HepG2 (cell line): Measurements from ENCODE around the gene ABHD1. TPM values are rescaled to one million over a fixed set of nuclear protein-coding genes. Genes with fewer than 3 reads are reported as not detected.

Source experiments
- DNMT3B ChIP-seq: conservative IDR thresholded peaks from 2 replicates; pipeline ENCODE4 v1.6.1; 2016; ENCODE audit warnings: missing biosample characterization, control low read depth
- FOXK1 ChIP-seq: sonication (generic); formaldehyde crosslinking; IDR thresholded peaks from 2 replicates; pipeline ENCODE4 v1.4.0; 2020; ENCODE audit warnings: low read depth, missing genetic modification reagents, borderline replicate concordance
- FOXM1 ChIP-seq: sonication (generic); formaldehyde crosslinking; IDR thresholded peaks from 2 replicates; pipeline ENCODE4 v1.5.0; 2020; ENCODE audit warnings: missing genetic modification reagents
- PHF21A ChIP-seq: sonication (generic); formaldehyde crosslinking; IDR thresholded peaks from 2 replicates; pipeline ENCODE4 v1.5.0; 2020; ENCODE audit warnings: mild to moderate bottlenecking, missing genetic modification reagents
- REL ChIP-seq: sonication (generic); formaldehyde crosslinking; conservative IDR thresholded peaks from 2 replicates; pipeline ENCODE4 v1.8.0; 2022; ENCODE audit warnings: mild to moderate bottlenecking, missing genetic modification reagents, moderate library complexity
- SOX13 ChIP-seq, 3 experiments: fragments of 450-650 bp in 1 of 3; sonication (generic) in 1 of 3; formaldehyde crosslinking in 1 of 3; IDR thresholded peaks in 2 of 3; conservative IDR thresholded peaks in 1 of 3; 2 replicates each; pipeline versions ENCODE4 v1.5.0 to v1.6.1; 2016 to 2020; ENCODE audit warnings: antibody characterized with exemption in 1 of 3, mild to moderate bottlenecking in 1 of 3, missing compliant biosample characterization in 1 of 3, missing genetic modification reagents in 1 of 3, moderate library complexity in 1 of 3
- YEATS4 ChIP-seq: sonication (generic); formaldehyde crosslinking; IDR thresholded peaks from 2 replicates; pipeline ENCODE4 v1.4.0; 2020; ENCODE audit warnings: missing genetic modification reagents, borderline replicate concordance
- ZNF101 ChIP-seq: sonication (generic); formaldehyde crosslinking; IDR thresholded peaks from 2 replicates; pipeline ENCODE4 v1.4.0; 2020; ENCODE audit warnings: mild to moderate bottlenecking, low read depth, missing genetic modification reagents, borderline replicate concordance
- ZNF572 ChIP-seq: sonication (generic); formaldehyde crosslinking; IDR thresholded peaks from 2 replicates; pipeline ENCODE4 v1.5.1; 2020; ENCODE audit warnings: mild to moderate bottlenecking, missing genetic modification reagents
- ZNF614 ChIP-seq: IDR thresholded peaks from 2 replicates; pipeline ENCODE4 v1.6.1; 2018; ENCODE audit warnings: missing biosample characterization, missing genetic modification reagents, inconsistent platforms, borderline replicate concordance
- ZNF674 ChIP-seq: sonication (generic); formaldehyde crosslinking; IDR thresholded peaks from 2 replicates; pipeline ENCODE4 v1.5.0; 2020; ENCODE audit warnings: low read depth, mild to moderate bottlenecking, missing genetic modification reagents
- ZNF678 ChIP-seq: sonication (generic); formaldehyde crosslinking; IDR thresholded peaks from 2 replicates; pipeline ENCODE4 v1.4.0; 2020; ENCODE audit warnings: mild to moderate bottlenecking, missing genetic modification reagents
- ZNF83 ChIP-seq: sonication (generic); formaldehyde crosslinking; IDR thresholded peaks from 2 replicates; pipeline ENCODE4 v1.4.0; 2020; ENCODE audit warnings: missing genetic modification reagents, mild to moderate bottlenecking, borderline replicate concordance
- polyA plus RNA-seq, 8 experiments: library from polyadenylated mRNA; depleted of rRNA in 3 of 8; stranded (reverse) in 7 of 8; unstranded in 1 of 8; fragments of >200 nt; fragmentation: Illumina TruSeq in 4 of 8; extraction: Trizol in 4 of 8; gene quantifications; 2 replicates each; pipeline versions ENCODE4 v1.2.1 to v1.2.3, GENCODE V29; 2011 to 2016; ENCODE audit warnings: low read depth in 4 of 8, missing spikeins in 1 of 8, mixed read lengths in 1 of 8; ENCODE audit not compliant: insufficient read depth in 1 of 8
- total RNA-seq, 5 experiments: library from RNA; depleted of rRNA; stranded (reverse); fragments of >200 nt; fragmentation: Illumina TruSeq; extraction: Trizol; gene quantifications; 2 replicates each; pipeline ENCODE4 v1.2.3, GENCODE V29; 2016; ENCODE audit warnings: low read depth in 1 of 5
- TF ChIP-seq, protein P1 (sequence below): conservative IDR thresholded peaks from 2 replicates; pipeline ENCODE4 v1.6.1; 2018; ENCODE audit warnings: missing genetic modification reagents
- TF ChIP-seq, protein P2 (sequence below): sonication (generic); formaldehyde crosslinking; conservative IDR thresholded peaks from 2 replicates; pipeline ENCODE4 v1.4.0; 2020; ENCODE audit warnings: missing genetic modification reagents
- TF ChIP-seq, protein P3 (sequence below): sonication (generic); formaldehyde crosslinking; IDR thresholded peaks from 2 replicates; pipeline ENCODE4 v1.4.0; 2020; ENCODE audit warnings: missing genetic modification reagents, mild to moderate bottlenecking, borderline replicate concordance
- TF ChIP-seq, protein P4 (sequence below): IDR thresholded peaks from 2 replicates; pipeline ENCODE4 v1.4.0; 2020; ENCODE audit warnings: mild to moderate bottlenecking, missing genetic modification reagents
- TF ChIP-seq, protein P5 (sequence below): sonication (generic); formaldehyde crosslinking; IDR thresholded peaks from 2 replicates; pipeline ENCODE4 v1.5.0; 2020; ENCODE audit warnings: mild to moderate bottlenecking, low read depth, missing genetic modification reagents, borderline replicate concordance

The ABHD1 gene
- total and polyA plus RNA-seq, 2 of the 13 experiments (the other 11 are each of a cell fraction or from before 2014, with no cell fraction given): 0.04 to 0.81 TPM

DNA sequence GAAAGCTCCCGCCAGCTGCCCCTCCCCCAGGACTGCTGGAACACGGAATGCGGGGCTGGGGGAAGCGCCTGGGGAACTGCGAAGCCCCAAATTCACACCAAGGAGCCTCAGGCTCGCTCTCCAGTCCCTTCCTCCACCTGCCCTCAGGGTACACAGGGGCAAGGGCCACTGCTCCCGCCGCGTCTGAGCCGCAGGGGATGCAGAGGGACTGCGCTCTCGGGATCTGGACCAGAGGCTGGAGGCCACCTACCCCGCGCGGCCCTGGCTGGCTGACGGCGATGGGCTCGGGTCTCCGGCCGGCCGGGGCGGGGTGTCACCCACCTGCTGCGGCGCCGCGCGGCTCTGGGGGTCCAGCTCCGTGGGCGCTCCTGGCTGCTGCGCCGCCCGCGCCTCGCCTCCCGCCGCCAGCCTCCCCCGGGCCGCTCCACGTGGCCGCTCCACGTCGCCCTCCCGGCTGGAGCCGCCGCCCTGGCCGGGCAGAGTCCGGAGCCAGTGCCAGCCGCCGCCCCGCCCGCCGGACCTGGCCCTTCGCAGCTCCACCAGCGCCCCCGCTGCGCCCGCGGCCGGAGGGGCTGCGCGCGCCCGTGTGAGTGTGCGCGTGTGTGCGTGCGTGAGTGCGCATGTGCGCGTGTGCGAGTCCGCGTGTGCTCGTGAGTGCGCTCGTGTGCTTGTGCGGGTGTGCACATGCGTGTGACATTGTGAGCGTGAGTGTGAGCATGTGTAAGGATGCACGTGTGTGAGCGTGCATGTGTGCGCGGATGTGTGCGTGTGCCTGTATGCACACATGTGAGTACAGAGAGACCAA is 4.9 kb upstream of the ABHD1 start, which contains the start of gene CGREF1 (continued):
- TF ChIP-seq, protein P1, sequence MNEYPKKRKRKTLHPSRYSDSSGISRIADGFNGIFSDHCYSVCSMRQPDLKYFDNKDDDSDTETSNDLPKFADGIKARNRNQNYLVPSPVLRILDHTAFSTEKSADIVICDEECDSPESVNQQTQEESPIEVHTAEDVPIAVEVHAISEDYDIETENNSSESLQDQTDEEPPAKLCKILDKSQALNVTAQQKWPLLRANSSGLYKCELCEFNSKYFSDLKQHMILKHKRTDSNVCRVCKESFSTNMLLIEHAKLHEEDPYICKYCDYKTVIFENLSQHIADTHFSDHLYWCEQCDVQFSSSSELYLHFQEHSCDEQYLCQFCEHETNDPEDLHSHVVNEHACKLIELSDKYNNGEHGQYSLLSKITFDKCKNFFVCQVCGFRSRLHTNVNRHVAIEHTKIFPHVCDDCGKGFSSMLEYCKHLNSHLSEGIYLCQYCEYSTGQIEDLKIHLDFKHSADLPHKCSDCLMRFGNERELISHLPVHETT (CRISPR knock-in tag): peak; percentile 48; the same call in 1 of the 2 replicates
- TF ChIP-seq ZNF83 (peak; percentile 82; the same call in 1 of the 2 replicates), ZNF614 (no peak), ZNF572 (CRISPR knock-in tag) (no peak), SOX13 (IDR thresholded peaks at IDR 0.05) (no peak), SOX13 (CRISPR knock-in tag; conservative IDR thresholded peaks at IDR 0.05 in 1 of 2, IDR thresholded peaks at IDR 0.05 in 1 of 2) (no peak), REL (CRISPR knock-in tag) (no peak), FOXM1 (CRISPR knock-in tag) (peak; percentile 96; the same call in 1 of the 2 replicates), FOXK1 (CRISPR knock-in tag) (no peak), ZNF678 (CRISPR knock-in tag) (no peak), ZNF674 (0 out of 2 replicates have a peak, but pooled peaks have one; percentile 25), YEATS4 (CRISPR knock-in tag) (peak; percentile 55; the same call in 1 of the 2 replicates), DNMT3B (CRISPR knock-in tag) (no peak), PHF21A (no peak; the same call in 1 of the 2 replicates), ZNF101 (CRISPR knock-in tag) (no peak)
- TF ChIP-seq, protein P2, sequence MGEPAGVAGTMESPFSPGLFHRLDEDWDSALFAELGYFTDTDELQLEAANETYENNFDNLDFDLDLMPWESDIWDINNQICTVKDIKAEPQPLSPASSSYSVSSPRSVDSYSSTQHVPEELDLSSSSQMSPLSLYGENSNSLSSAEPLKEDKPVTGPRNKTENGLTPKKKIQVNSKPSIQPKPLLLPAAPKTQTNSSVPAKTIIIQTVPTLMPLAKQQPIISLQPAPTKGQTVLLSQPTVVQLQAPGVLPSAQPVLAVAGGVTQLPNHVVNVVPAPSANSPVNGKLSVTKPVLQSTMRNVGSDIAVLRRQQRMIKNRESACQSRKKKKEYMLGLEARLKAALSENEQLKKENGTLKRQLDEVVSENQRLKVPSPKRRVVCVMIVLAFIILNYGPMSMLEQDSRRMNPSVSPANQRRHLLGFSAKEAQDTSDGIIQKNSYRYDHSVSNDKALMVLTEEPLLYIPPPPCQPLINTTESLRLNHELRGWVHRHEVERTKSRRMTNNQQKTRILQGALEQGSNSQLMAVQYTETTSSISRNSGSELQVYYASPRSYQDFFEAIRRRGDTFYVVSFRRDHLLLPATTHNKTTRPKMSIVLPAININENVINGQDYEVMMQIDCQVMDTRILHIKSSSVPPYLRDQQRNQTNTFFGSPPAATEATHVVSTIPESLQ (CRISPR knock-in tag): 0 out of 2 replicates have a peak, but pooled peaks have one; percentile 55
- TF ChIP-seq, protein P3, sequence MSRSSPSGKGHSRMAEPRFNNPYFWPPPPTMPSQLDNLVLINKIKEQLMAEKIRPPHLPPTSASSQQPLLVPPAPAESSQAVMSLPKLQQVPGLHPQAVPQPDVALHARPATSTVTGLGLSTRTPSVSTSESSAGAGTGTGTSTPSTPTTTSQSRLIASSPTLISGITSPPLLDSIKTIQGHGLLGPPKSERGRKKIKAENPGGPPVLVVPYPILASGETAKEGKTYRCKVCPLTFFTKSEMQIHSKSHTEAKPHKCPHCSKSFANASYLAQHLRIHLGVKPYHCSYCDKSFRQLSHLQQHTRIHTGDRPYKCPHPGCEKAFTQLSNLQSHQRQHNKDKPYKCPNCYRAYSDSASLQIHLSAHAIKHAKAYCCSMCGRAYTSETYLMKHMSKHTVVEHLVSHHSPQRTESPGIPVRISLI (CRISPR knock-in tag): 0 out of 2 replicates have a peak, but pooled peaks have one; percentile 38
- TF ChIP-seq, protein P4, sequence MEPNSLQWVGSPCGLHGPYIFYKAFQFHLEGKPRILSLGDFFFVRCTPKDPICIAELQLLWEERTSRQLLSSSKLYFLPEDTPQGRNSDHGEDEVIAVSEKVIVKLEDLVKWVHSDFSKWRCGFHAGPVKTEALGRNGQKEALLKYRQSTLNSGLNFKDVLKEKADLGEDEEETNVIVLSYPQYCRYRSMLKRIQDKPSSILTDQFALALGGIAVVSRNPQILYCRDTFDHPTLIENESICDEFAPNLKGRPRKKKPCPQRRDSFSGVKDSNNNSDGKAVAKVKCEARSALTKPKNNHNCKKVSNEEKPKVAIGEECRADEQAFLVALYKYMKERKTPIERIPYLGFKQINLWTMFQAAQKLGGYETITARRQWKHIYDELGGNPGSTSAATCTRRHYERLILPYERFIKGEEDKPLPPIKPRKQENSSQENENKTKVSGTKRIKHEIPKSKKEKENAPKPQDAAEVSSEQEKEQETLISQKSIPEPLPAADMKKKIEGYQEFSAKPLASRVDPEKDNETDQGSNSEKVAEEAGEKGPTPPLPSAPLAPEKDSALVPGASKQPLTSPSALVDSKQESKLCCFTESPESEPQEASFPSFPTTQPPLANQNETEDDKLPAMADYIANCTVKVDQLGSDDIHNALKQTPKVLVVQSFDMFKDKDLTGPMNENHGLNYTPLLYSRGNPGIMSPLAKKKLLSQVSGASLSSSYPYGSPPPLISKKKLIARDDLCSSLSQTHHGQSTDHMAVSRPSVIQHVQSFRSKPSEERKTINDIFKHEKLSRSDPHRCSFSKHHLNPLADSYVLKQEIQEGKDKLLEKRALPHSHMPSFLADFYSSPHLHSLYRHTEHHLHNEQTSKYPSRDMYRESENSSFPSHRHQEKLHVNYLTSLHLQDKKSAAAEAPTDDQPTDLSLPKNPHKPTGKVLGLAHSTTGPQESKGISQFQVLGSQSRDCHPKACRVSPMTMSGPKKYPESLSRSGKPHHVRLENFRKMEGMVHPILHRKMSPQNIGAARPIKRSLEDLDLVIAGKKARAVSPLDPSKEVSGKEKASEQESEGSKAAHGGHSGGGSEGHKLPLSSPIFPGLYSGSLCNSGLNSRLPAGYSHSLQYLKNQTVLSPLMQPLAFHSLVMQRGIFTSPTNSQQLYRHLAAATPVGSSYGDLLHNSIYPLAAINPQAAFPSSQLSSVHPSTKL (CRISPR knock-in tag): no peak
- TF ChIP-seq, protein P5, sequence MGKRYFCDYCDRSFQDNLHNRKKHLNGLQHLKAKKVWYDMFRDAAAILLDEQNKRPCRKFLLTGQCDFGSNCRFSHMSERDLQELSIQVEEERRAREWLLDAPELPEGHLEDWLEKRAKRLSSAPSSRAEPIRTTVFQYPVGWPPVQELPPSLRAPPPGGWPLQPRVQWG (CRISPR knock-in tag): no peak
